ENCODE data around the gene COX6A1.

DNA sequence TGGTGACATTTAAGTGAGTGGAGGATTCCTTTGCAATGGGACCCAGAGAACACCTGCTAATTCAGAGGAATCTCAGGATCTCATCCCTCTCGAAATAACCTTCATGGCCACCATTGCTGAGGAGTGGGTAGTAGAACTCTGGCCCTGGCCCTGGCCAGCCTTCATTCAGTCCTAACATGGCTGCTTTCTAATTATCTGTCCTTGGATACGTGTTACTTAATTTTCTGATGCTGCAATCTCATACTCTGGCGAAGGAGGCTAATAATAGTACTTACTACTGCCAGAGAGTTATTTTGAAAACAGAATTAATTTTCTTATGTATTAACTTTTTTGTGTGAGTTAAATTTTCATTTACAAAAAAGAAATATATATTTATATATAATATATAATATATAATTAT is 12.1 kb upstream of the COX6A1 start:
- TF ChIP-seq, protein P1, sequence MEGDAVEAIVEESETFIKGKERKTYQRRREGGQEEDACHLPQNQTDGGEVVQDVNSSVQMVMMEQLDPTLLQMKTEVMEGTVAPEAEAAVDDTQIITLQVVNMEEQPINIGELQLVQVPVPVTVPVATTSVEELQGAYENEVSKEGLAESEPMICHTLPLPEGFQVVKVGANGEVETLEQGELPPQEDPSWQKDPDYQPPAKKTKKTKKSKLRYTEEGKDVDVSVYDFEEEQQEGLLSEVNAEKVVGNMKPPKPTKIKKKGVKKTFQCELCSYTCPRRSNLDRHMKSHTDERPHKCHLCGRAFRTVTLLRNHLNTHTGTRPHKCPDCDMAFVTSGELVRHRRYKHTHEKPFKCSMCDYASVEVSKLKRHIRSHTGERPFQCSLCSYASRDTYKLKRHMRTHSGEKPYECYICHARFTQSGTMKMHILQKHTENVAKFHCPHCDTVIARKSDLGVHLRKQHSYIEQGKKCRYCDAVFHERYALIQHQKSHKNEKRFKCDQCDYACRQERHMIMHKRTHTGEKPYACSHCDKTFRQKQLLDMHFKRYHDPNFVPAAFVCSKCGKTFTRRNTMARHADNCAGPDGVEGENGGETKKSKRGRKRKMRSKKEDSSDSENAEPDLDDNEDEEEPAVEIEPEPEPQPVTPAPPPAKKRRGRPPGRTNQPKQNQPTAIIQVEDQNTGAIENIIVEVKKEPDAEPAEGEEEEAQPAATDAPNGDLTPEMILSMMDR (IDR thresholded peaks at IDR 0.05), result no peak
- TF ChIP-seq POLR2AphosphoS5 (IDR thresholded peaks at IDR 0.05), result no peak

All from breast epithelium (tissue), 3 donors.